GM12875 (cell line): Measurements from ENCODE around the gene OOSP1.

Source experiments
- H3K4me3 ChIP-seq: one replicate; pipeline ENCODE4 v1.5.1; 2011; ENCODE audit warnings: low read depth, low read length, control low read depth
- TF ChIP-seq, protein P1 (sequence below): IDR thresholded peaks from 2 replicates; pipeline ENCODE4 v1.5.1; 2011; ENCODE audit warnings: low read depth, mild to moderate bottlenecking, control low read depth, inconsistent platforms, low read length, moderate library complexity, borderline replicate concordance; ENCODE audit not compliant: insufficient read depth

Gene OOSP1

DNA sequence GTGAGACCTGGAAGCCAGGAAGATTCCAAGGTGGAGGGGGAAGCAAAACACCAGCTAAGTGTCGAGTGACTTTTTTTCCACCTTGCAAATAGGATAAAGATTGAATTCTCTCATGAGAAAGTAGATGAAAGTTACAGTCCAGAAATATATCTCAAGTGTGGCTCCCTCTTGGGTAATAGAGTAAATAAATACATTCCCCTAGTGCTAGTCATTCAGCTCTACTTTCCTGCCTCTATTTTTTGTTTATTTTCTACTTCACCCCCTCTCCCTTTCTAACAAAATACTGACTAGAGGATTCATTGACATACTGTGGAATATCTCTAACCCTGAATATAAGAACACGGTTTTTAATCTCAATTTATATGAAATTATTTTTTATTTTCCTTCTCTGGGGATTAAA is 59.6 kb downstream of the OOSP1 start:
- no peak overlapping the region for H3K4me3 ChIP-seq
- TF ChIP-seq, protein P1, sequence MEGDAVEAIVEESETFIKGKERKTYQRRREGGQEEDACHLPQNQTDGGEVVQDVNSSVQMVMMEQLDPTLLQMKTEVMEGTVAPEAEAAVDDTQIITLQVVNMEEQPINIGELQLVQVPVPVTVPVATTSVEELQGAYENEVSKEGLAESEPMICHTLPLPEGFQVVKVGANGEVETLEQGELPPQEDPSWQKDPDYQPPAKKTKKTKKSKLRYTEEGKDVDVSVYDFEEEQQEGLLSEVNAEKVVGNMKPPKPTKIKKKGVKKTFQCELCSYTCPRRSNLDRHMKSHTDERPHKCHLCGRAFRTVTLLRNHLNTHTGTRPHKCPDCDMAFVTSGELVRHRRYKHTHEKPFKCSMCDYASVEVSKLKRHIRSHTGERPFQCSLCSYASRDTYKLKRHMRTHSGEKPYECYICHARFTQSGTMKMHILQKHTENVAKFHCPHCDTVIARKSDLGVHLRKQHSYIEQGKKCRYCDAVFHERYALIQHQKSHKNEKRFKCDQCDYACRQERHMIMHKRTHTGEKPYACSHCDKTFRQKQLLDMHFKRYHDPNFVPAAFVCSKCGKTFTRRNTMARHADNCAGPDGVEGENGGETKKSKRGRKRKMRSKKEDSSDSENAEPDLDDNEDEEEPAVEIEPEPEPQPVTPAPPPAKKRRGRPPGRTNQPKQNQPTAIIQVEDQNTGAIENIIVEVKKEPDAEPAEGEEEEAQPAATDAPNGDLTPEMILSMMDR = no peak

GRCh38 chr11:59999691-60000090 is 61.5 kb downstream of the OOSP1 start:
- H3K4me3 ChIP-seq = no peak overlapping the region
- TF ChIP-seq, protein P1 = no peak

- TF ChIP-seq, protein P1 = no peak
- H3K4me3 ChIP-seq = no peak overlapping the region
Observed at GRCh38 chr11:60003729-60004128, 65.5 kb downstream of the OOSP1 start.

GRCh38 chr11:60005360-60005759 is 67.1 kb downstream of the OOSP1 start:
- H3K4me3 ChIP-seq = no peak overlapping the region
- TF ChIP-seq, protein P1 = no peak
